ENCODE data around the gene CEMIP. TPM values are rescaled to one million over a fixed set of nuclear protein-coding genes. Genes with fewer than 3 reads are reported as not detected.

CEMIP gene
- polyA plus RNA-seq, 3 donors = not detected

GRCh38 chr15:80878242-80878866 is 99.2 kb downstream of the CEMIP start:
- Histone ChIP-seq H3K4me1 (ENCODE audit: control insufficient read depth in 1 of 2, insufficient read depth in 2 of 2, low read length in 2 of 2) (no peaks in the 10 kb centered on the region), H3K4me2 (replicated peaks; ENCODE audit: extremely low read depth, low read length, poor library complexity, severe bottlenecking) (no peak overlapping the region), H3K9me3 (replicated peaks in 1 of 2; ENCODE audit: control insufficient read depth in 1 of 2, insufficient read depth in 1 of 2, low read length in 2 of 2) (no peaks in the 10 kb centered on the region), H3K27ac (ENCODE audit: low read depth in 1 of 2, low read length in 2 of 2) (no peak overlapping the region), H4K20me1 (ENCODE audit: insufficient read depth, low read length) (no peaks in the 10 kb centered on the region), H3K36me3 (replicated peaks in 1 of 2; ENCODE audit: control insufficient read depth in 1 of 2, insufficient read depth in 2 of 2, low read length in 2 of 2) (no peaks in the 10 kb centered on the region), H2AFZ (ENCODE audit: insufficient read depth, low read depth, low read length, poor library complexity, severe bottlenecking) (no peak overlapping the region), H3K9ac (ENCODE audit: insufficient read depth, low read length, poor library complexity, severe bottlenecking) (no peak overlapping the region), H3K4me3 (replicated peaks in 1 of 3; ENCODE audit: low read depth in 2 of 3, low read length in 3 of 3) (no peak overlapping the region), H3K79me2 (ENCODE audit: insufficient read depth, low read length) (no peaks in the 10 kb centered on the region), H3K27me3 (ENCODE audit: control insufficient read depth in 2 of 2, insufficient read depth in 2 of 2, low read length in 2 of 2) (no peaks in the 10 kb centered on the region)
- Mint-ChIP-seq H3K4me3 (no peak overlapping the region), H3K9me3 (no peaks in the 10 kb centered on the region), H3K27ac (no peak overlapping the region), H3K27me3 (ENCODE audit: low read depth in 3 of 3) (peaks cover 4 to 5% (median 4%) of the 10 kb centered on the region in 3 donors), H3K36me3 (no peaks in the 10 kb centered on the region), H3K4me1 (no peaks in the 10 kb centered on the region)
- intact Hi-C loops (cut with micrococcal nuclease) = no loop called here
- 50% methylated on average over 2 of the region's 3 CpGs for WGBS (ENCODE audit: insufficient coverage)
- peak in 2 of 3 donors; percentile 6 to 33 for DNase-seq
- TF ChIP-seq CTCF (IDR thresholded peaks at IDR 0.05) = no peak

- Mint-ChIP-seq H3K4me3 (no peak overlapping the region), H3K27me3 (ENCODE audit: low read depth in 3 of 3) (peaks cover 4% of the 10 kb centered on the region in 3 donors), H3K36me3 (no peaks in the 10 kb centered on the region), H3K9me3 (no peaks in the 10 kb centered on the region), H3K4me1 (no peaks in the 10 kb centered on the region), H3K27ac (no peak overlapping the region)
- no peak overlapping the region for H3K4me2 ChIP-seq (replicated peaks; ENCODE audit: extremely low read depth, low read length, poor library complexity, severe bottlenecking)
- H4K20me1 ChIP-seq (ENCODE audit: insufficient read depth, low read length) = no peaks in the 10 kb centered on the region
- no peak overlapping the region for H2AFZ ChIP-seq (ENCODE audit: insufficient read depth, low read depth, low read length, poor library complexity, severe bottlenecking)
- no peak overlapping the region for H3K9ac ChIP-seq (ENCODE audit: insufficient read depth, low read length, poor library complexity, severe bottlenecking)
- H3K4me3 ChIP-seq (replicated peaks in 1 of 3; ENCODE audit: low read depth in 2 of 3, low read length in 3 of 3) = no peak overlapping the region
- H3K9me3 ChIP-seq (replicated peaks in 1 of 2; ENCODE audit: control insufficient read depth in 1 of 2, insufficient read depth in 1 of 2, low read length in 2 of 2) = no peaks in the 10 kb centered on the region
- intact Hi-C loops (cut with micrococcal nuclease) = no loop called here
- H3K79me2 ChIP-seq (ENCODE audit: insufficient read depth, low read length) = no peaks in the 10 kb centered on the region
- no peaks in the 10 kb centered on the region for H3K4me1 ChIP-seq (ENCODE audit: control insufficient read depth in 1 of 2, insufficient read depth in 2 of 2, low read length in 2 of 2)
- no peak for DNase-seq
- no CpG with 5 or more reads among the region's 2 CpGs for WGBS (ENCODE audit: insufficient coverage)
- no peaks in the 10 kb centered on the region for H3K36me3 ChIP-seq (replicated peaks in 1 of 2; ENCODE audit: control insufficient read depth in 1 of 2, insufficient read depth in 2 of 2, low read length in 2 of 2)
- no peaks in the 10 kb centered on the region for H3K27me3 ChIP-seq (ENCODE audit: control insufficient read depth in 2 of 2, insufficient read depth in 2 of 2, low read length in 2 of 2)
- no peak for TF ChIP-seq CTCF (IDR thresholded peaks at IDR 0.05)
- H3K27ac ChIP-seq (ENCODE audit: low read depth in 1 of 2, low read length in 2 of 2) = no peak overlapping the region
Observed at GRCh38 chr15:80878867-80879250, 99.7 kb downstream of the CEMIP start.
